Measurements from ENCODE around the gene STK26. TPM values are rescaled to one million over a fixed set of nuclear protein-coding genes. Genes with fewer than 3 reads are reported as not detected.

Gene STK26
- total and polyA plus RNA-seq, 2 of the 13 experiments (the other 11 are each of a cell fraction or from before 2014, with no cell fraction given) = 16.9 to 47.9 TPM

DNA sequence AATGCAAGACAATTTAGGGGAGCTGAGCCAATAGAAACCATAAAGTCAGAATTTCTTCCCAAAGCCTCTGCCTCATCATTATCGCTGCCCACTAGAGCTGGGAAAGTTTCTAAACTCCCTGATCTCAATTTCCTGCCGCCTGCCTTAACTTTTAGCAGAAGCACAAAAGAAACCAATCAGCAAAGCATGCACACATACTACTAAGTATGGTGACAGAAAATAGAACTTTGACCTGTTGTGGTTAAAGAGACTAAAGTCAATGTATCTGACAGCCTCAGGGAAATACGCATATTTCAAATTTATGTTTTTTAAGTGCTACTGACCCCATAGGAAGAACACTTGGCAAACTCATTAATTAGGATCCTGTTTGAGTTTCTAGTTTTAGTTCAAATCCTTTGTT lies 10.1 kb downstream of the STK26 start (continued):
- TF ChIP-seq, protein P1, sequence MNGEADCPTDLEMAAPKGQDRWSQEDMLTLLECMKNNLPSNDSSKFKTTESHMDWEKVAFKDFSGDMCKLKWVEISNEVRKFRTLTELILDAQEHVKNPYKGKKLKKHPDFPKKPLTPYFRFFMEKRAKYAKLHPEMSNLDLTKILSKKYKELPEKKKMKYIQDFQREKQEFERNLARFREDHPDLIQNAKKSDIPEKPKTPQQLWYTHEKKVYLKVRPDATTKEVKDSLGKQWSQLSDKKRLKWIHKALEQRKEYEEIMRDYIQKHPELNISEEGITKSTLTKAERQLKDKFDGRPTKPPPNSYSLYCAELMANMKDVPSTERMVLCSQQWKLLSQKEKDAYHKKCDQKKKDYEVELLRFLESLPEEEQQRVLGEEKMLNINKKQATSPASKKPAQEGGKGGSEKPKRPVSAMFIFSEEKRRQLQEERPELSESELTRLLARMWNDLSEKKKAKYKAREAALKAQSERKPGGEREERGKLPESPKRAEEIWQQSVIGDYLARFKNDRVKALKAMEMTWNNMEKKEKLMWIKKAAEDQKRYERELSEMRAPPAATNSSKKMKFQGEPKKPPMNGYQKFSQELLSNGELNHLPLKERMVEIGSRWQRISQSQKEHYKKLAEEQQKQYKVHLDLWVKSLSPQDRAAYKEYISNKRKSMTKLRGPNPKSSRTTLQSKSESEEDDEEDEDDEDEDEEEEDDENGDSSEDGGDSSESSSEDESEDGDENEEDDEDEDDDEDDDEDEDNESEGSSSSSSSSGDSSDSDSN (CRISPR knock-in tag; IDR thresholded peaks at IDR 0.05) = no peak
- TF ChIP-seq, protein P2, sequence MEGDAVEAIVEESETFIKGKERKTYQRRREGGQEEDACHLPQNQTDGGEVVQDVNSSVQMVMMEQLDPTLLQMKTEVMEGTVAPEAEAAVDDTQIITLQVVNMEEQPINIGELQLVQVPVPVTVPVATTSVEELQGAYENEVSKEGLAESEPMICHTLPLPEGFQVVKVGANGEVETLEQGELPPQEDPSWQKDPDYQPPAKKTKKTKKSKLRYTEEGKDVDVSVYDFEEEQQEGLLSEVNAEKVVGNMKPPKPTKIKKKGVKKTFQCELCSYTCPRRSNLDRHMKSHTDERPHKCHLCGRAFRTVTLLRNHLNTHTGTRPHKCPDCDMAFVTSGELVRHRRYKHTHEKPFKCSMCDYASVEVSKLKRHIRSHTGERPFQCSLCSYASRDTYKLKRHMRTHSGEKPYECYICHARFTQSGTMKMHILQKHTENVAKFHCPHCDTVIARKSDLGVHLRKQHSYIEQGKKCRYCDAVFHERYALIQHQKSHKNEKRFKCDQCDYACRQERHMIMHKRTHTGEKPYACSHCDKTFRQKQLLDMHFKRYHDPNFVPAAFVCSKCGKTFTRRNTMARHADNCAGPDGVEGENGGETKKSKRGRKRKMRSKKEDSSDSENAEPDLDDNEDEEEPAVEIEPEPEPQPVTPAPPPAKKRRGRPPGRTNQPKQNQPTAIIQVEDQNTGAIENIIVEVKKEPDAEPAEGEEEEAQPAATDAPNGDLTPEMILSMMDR (CRISPR knock-in tag; IDR thresholded peaks at IDR 0.05) = no peak

DNA sequence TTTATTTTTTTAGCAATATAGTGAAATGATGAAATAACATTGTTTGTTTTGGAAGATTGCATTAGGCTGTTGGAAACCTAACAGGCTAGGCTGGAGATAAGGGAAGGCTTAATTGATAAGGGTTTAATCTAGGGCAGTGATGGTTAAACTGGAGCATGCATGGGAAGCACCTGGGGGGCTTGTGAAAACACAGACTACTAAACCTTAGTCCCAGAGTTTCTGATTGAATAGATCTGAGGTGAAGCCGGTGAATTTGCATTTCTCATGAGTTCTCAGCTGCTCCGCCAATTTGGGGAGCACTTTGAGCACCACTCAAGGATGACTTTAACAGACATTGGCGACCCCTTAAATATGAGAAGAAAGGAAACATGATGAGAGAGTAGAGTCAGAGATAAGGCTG lies 11.5 kb downstream of the STK26 start:
- no peak for ATAC-seq
- Histone ChIP-seq H3K4me1 (ENCODE audit: insufficient read depth, low read length) (peaks cover 53% of the 10 kb centered on the region), H4K20me1 (ENCODE audit: insufficient read depth, low read length) (0 out of 2 replicates have a peak, but pooled peaks cover 2% of the 10 kb centered on the region), H3K4me2 (ENCODE audit: low read depth, low read length) (no peak overlapping the region), H3K27ac (ENCODE audit: extremely low read length, insufficient read depth, low read length) (no peak overlapping the region), H3K9ac (ENCODE audit: insufficient read depth, low read depth, low read length) (no peak overlapping the region), H2AFZ (ENCODE audit: low read length) (no peak overlapping the region), H3K27me3 (ENCODE audit: control insufficient read depth in 1 of 2, insufficient read depth in 2 of 2, low read length in 2 of 2) (no peaks in the 10 kb centered on the region), H3K9me3 (ENCODE audit: low read length) (no peaks in the 10 kb centered on the region), H3K36me3 (replicated peaks in 1 of 2; ENCODE audit: control insufficient read depth in 1 of 2, insufficient read depth in 2 of 2, low read length in 2 of 2) (no peaks in the 10 kb centered on the region), H3K79me2 (ENCODE audit: insufficient read depth, low read length) (peaks cover 60% of the 10 kb centered on the region), H3K4me3 (replicated peaks in 1 of 3; ENCODE audit: insufficient read depth in 1 of 3, low read depth in 2 of 3, low read length in 3 of 3) (no peak overlapping the region)
- CTCF ChIA-PET (ENCODE audit: low intra/inter-chr PET ratio, low total read pairs) = no interaction called here
- no peak for DNase-seq (ENCODE audit: low spot score)
- in situ Hi-C loops (cut with HindIII; ENCODE audit: extremely low pct_ligation_motif_present, low pct_unique_long_range_greater_than_20kb) (no loop called here), intact Hi-C loops (cut with micrococcal nuclease; ENCODE audit: unreplicated experiment) (no loop called here)
- BruUV-seq (replicated peaks) = no TSS peak
- no peak for FAIRE-seq
- TF ChIP-seq YEATS2 (CRISPR knock-in tag; IDR thresholded peaks at IDR 0.05; ENCODE audit: borderline replicate concordance) (no peak), ZIK1 (CRISPR knock-in tag; IDR thresholded peaks at IDR 0.05; ENCODE audit: borderline replicate concordance, low read depth) (no peak), ZNF256 (CRISPR knock-in tag; conservative IDR thresholded peaks at IDR 0.05) (no peak), ZNF138 (CRISPR knock-in tag; IDR thresholded peaks at IDR 0.05; ENCODE audit: low read depth) (no peak), CHCHD3 (CRISPR knock-in tag; IDR thresholded peaks at IDR 0.05) (no peak), ZNF263 (CRISPR knock-in tag; IDR thresholded peaks at IDR 0.05) (no peak)
- TF ChIP-seq, protein P3, sequence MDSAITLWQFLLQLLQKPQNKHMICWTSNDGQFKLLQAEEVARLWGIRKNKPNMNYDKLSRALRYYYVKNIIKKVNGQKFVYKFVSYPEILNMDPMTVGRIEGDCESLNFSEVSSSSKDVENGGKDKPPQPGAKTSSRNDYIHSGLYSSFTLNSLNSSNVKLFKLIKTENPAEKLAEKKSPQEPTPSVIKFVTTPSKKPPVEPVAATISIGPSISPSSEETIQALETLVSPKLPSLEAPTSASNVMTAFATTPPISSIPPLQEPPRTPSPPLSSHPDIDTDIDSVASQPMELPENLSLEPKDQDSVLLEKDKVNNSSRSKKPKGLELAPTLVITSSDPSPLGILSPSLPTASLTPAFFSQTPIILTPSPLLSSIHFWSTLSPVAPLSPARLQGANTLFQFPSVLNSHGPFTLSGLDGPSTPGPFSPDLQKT (CRISPR knock-in tag; IDR thresholded peaks at IDR 0.05; ENCODE audit: borderline replicate concordance) = no peak
- TF ChIP-seq, protein P4, sequence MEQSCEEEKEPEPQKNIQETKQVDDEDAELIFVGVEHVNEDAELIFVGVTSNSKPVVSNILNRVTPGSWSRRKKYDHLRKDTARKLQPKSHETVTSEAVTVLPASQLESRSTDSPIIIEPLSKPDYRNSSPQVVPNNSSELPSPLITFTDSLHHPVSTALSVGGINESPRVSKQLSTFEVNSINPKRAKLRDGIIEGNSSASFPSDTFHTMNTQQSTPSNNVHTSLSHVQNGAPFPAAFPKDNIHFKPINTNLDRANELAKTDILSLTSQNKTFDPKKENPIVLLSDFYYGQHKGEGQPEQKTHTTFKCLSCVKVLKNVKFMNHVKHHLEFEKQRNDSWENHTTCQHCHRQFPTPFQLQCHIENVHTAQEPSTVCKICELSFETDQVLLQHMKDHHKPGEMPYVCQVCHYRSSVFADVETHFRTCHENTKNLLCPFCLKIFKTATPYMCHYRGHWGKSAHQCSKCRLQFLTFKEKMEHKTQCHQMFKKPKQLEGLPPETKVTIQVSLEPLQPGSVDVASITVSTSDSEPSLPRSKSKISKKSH (CRISPR knock-in tag; IDR thresholded peaks at IDR 0.05; ENCODE audit: borderline replicate concordance) = no peak
- WGBS (ENCODE audit: low lambda C conversion rate) = 95% methylated on average over 3 of the region's 3 CpGs
- POLR2A ChIA-PET = no interaction called here
